ENCODE measurements around the gene UBXN4. TPM values are rescaled to one million over a fixed set of nuclear protein-coding genes. Genes with fewer than 3 reads are reported as not detected.

The UBXN4 gene
- total and polyA plus RNA-seq, 2 donors (not counting 3 experiments of a cell fraction or from before 2014, with no cell fraction given) = 40.8 to 108 TPM

DNA sequence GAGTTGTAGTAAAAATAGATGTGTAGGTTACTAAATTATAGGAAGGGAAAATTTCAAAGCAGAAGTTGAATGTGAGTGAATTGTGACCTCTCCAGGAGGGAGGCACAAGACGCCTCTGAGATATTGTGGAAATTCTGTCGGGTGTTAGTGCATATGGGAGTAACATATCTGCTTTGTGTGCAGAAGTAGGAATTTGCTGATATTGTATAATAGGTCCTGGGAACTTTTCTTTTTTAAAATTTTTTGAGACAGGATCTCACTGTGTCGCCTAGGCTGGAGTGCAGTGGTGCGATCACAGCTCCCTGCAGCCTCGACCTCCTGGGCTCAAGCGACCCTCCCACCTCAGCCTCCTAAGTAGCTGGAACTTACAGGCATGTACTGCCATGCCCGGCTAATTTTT lies 34.7 kb downstream of the UBXN4 start:
- CTCF ChIA-PET = no interaction called here

More for the DNA sequence above, 34.7 kb downstream of the UBXN4 start:
- dilution Hi-C loops (cut with MboI; ENCODE audit: extremely low pct_ligation_motif_present, low sequenced_read_pairs) (no loop called here), intact Hi-C loops (cut with micrococcal nuclease) (no loop called here)
- H3K27me3 ChIP-seq (ENCODE audit: control insufficient read depth in 2 of 2, insufficient read depth in 2 of 2, low read length in 2 of 2) = no peaks in the 10 kb centered on the region
- H2AFZ ChIP-seq (ENCODE audit: low read depth, low read length) = no peak overlapping the region
- H3K9ac ChIP-seq (replicated peaks; ENCODE audit: extremely low read depth, insufficient read depth, low read length) = no peak overlapping the region
- TF ChIP-seq, protein P1, sequence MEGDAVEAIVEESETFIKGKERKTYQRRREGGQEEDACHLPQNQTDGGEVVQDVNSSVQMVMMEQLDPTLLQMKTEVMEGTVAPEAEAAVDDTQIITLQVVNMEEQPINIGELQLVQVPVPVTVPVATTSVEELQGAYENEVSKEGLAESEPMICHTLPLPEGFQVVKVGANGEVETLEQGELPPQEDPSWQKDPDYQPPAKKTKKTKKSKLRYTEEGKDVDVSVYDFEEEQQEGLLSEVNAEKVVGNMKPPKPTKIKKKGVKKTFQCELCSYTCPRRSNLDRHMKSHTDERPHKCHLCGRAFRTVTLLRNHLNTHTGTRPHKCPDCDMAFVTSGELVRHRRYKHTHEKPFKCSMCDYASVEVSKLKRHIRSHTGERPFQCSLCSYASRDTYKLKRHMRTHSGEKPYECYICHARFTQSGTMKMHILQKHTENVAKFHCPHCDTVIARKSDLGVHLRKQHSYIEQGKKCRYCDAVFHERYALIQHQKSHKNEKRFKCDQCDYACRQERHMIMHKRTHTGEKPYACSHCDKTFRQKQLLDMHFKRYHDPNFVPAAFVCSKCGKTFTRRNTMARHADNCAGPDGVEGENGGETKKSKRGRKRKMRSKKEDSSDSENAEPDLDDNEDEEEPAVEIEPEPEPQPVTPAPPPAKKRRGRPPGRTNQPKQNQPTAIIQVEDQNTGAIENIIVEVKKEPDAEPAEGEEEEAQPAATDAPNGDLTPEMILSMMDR (IDR thresholded peaks at IDR 0.05; ENCODE audit: extremely low read depth in 1 of 2, insufficient read depth in 1 of 2, low read depth in 1 of 2, low read length in 2 of 2) = no peak
- TF ChIP-seq JUN (IDR thresholded peaks at IDR 0.05; ENCODE audit: borderline replicate concordance, insufficient read depth, insufficient read length, low read depth) (no peak), MYC (IDR thresholded peaks at IDR 0.05; ENCODE audit: low read depth, low read length) (no peak), POLR2A (IDR thresholded peaks at IDR 0.05; ENCODE audit: low read depth, low read length) (no peak), POLR2AphosphoS5 (IDR thresholded peaks at IDR 0.05; ENCODE audit: insufficient read depth, low read depth, low read length) (no peak), FOS (IDR thresholded peaks at IDR 0.05; ENCODE audit: borderline replicate concordance, insufficient read depth, low read length) (no peak), GATA2 (IDR thresholded peaks at IDR 0.05; ENCODE audit: insufficient read depth, insufficient read length, low read depth, low read length) (no peak), EZH2 (IDR thresholded peaks at IDR 0.05; ENCODE audit: borderline replicate concordance, low read depth, low read length, severe bottlenecking) (no peak)
- TF ChIP-seq, protein P2, sequence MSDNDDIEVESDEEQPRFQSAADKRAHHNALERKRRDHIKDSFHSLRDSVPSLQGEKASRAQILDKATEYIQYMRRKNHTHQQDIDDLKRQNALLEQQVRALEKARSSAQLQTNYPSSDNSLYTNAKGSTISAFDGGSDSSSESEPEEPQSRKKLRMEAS (IDR thresholded peaks at IDR 0.05; ENCODE audit: insufficient read depth, insufficient read length) = no peak
- POLR2A ChIA-PET = no interaction called here
- no peak overlapping the region for H3K4me2 ChIP-seq (ENCODE audit: insufficient read depth, low read length)
- DNase-seq (ENCODE audit: low read depth, low spot score) (no peak), FAIRE-seq (no peak)
- peaks cover 14% of the 10 kb centered on the region for H3K4me1 ChIP-seq (ENCODE audit: control insufficient read depth, extremely low read depth, insufficient read depth, low read length)
- H3K27ac ChIP-seq (ENCODE audit: insufficient read depth, low read depth, low read length) = no peak overlapping the region
- H3K4me3 ChIP-seq (replicated peaks in 1 of 3; ENCODE audit: insufficient read depth in 1 of 3, low read depth in 1 of 3, low read length in 3 of 3) = no peak overlapping the region
- peaks cover 4% of the 10 kb centered on the region for H3K79me2 ChIP-seq (ENCODE audit: control insufficient read depth, insufficient read depth, low read length)
- no TSS peak for BruUV-seq (replicated peaks)
- H3K36me3 ChIP-seq (ENCODE audit: control insufficient read depth in 2 of 2, extremely low read depth in 1 of 2, insufficient read depth in 2 of 2, low read length in 2 of 2) = peaks cover 36 to 45% of the 10 kb centered on the region in 2 experiments
- no peaks in the 10 kb centered on the region for H3K9me3 ChIP-seq (replicated peaks; ENCODE audit: control insufficient read depth, insufficient read depth, low read length)
- H4K20me1 ChIP-seq (replicated peaks; ENCODE audit: control insufficient read depth, extremely low read depth, insufficient read depth, low read length) = no peaks in the 10 kb centered on the region
- H3K9me1 ChIP-seq (replicated peaks; ENCODE audit: control insufficient read depth, extremely low read depth, insufficient read depth, low read length) = no peaks in the 10 kb centered on the region

All from endothelial cell of umbilical vein (primary cell).